Measurements from ENCODE around the gene COIL.

DNA sequence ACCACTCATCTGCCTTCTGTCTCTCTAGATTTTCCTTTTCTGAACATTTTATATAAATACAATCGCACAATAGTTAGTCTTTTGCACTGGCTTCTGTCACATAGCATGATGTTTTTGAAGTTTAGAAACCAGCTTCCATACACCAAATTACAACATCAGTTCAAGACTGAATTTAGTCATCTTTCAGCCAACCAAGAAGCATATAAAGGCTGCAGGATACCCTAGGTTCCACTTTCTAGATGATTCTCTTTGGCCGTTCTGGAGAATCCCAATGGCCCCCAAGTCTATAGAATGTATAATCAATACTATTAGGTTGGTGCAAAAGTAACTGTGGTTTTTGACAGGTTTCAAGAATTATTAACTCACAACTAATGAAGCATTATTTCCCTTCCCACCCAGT lies 36.5 kb upstream of the COIL start:
- TF ChIP-seq, protein P1, sequence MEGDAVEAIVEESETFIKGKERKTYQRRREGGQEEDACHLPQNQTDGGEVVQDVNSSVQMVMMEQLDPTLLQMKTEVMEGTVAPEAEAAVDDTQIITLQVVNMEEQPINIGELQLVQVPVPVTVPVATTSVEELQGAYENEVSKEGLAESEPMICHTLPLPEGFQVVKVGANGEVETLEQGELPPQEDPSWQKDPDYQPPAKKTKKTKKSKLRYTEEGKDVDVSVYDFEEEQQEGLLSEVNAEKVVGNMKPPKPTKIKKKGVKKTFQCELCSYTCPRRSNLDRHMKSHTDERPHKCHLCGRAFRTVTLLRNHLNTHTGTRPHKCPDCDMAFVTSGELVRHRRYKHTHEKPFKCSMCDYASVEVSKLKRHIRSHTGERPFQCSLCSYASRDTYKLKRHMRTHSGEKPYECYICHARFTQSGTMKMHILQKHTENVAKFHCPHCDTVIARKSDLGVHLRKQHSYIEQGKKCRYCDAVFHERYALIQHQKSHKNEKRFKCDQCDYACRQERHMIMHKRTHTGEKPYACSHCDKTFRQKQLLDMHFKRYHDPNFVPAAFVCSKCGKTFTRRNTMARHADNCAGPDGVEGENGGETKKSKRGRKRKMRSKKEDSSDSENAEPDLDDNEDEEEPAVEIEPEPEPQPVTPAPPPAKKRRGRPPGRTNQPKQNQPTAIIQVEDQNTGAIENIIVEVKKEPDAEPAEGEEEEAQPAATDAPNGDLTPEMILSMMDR (IDR thresholded peaks at IDR 0.05; ENCODE audit: extremely low read depth in 1 of 2, insufficient read depth in 1 of 2, low read depth in 1 of 2, low read length in 2 of 2) = no peak
- TF ChIP-seq POLR2A (IDR thresholded peaks at IDR 0.05; ENCODE audit: low read depth, low read length) = no peak
- TF ChIP-seq GATA2 (IDR thresholded peaks at IDR 0.05; ENCODE audit: insufficient read depth, insufficient read length, low read depth, low read length) = no peak
- no peak for TF ChIP-seq POLR2AphosphoS5 (IDR thresholded peaks at IDR 0.05; ENCODE audit: insufficient read depth, low read depth, low read length)
- TF ChIP-seq EZH2 (IDR thresholded peaks at IDR 0.05; ENCODE audit: borderline replicate concordance, low read depth, low read length, severe bottlenecking) = no peak
- TF ChIP-seq, protein P2, sequence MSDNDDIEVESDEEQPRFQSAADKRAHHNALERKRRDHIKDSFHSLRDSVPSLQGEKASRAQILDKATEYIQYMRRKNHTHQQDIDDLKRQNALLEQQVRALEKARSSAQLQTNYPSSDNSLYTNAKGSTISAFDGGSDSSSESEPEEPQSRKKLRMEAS (IDR thresholded peaks at IDR 0.05; ENCODE audit: insufficient read depth, insufficient read length) = no peak
- no peak for TF ChIP-seq MYC (IDR thresholded peaks at IDR 0.05; ENCODE audit: low read depth, low read length)
- no peak for TF ChIP-seq FOS (IDR thresholded peaks at IDR 0.05; ENCODE audit: borderline replicate concordance, insufficient read depth, low read length)
- TF ChIP-seq JUN (IDR thresholded peaks at IDR 0.05; ENCODE audit: borderline replicate concordance, insufficient read depth, insufficient read length, low read depth) = no peak
